Measurements from ENCODE around the gene IGF1.
A peak's percentile ranks its signal among the peaks of the same experiment; 100 is the strongest.

The IGF1 gene

DNA sequence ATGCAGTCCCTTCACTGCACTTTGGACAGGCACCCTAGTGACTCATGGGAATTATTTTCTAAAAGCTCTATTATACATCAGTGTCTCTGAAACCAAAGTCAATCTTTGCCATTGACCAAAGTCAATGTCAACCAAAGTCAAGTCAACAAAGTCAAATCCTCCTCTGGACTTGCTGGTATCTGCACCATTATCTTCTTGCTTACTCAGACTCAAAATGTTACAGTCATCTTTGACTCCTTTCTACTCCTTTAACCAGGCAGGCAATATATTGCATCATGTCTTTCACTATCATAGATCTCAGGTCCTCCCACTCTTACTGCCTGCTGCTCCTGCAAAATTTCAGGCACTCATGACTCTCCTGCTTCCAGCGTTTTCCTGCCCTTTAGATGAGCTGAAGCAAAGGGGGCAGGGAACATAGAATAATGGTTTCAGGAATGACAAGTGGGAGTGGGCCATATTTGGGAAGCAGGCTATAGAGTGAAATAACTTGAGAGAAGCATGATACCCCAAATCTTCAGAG is 39.2 kb downstream of the IGF1 start:
- TF ChIP-seq, protein P1, sequence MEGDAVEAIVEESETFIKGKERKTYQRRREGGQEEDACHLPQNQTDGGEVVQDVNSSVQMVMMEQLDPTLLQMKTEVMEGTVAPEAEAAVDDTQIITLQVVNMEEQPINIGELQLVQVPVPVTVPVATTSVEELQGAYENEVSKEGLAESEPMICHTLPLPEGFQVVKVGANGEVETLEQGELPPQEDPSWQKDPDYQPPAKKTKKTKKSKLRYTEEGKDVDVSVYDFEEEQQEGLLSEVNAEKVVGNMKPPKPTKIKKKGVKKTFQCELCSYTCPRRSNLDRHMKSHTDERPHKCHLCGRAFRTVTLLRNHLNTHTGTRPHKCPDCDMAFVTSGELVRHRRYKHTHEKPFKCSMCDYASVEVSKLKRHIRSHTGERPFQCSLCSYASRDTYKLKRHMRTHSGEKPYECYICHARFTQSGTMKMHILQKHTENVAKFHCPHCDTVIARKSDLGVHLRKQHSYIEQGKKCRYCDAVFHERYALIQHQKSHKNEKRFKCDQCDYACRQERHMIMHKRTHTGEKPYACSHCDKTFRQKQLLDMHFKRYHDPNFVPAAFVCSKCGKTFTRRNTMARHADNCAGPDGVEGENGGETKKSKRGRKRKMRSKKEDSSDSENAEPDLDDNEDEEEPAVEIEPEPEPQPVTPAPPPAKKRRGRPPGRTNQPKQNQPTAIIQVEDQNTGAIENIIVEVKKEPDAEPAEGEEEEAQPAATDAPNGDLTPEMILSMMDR (IDR thresholded peaks at IDR 0.05; ENCODE audit: low read depth, low read length): no peak
- no peak overlapping the region for H3K4me3 ChIP-seq (replicated peaks in 1 of 2; ENCODE audit: low read depth in 2 of 2, low read length in 2 of 2)
- no peak for DNase-seq (ENCODE audit: low read depth in 2 of 2)

DNA sequence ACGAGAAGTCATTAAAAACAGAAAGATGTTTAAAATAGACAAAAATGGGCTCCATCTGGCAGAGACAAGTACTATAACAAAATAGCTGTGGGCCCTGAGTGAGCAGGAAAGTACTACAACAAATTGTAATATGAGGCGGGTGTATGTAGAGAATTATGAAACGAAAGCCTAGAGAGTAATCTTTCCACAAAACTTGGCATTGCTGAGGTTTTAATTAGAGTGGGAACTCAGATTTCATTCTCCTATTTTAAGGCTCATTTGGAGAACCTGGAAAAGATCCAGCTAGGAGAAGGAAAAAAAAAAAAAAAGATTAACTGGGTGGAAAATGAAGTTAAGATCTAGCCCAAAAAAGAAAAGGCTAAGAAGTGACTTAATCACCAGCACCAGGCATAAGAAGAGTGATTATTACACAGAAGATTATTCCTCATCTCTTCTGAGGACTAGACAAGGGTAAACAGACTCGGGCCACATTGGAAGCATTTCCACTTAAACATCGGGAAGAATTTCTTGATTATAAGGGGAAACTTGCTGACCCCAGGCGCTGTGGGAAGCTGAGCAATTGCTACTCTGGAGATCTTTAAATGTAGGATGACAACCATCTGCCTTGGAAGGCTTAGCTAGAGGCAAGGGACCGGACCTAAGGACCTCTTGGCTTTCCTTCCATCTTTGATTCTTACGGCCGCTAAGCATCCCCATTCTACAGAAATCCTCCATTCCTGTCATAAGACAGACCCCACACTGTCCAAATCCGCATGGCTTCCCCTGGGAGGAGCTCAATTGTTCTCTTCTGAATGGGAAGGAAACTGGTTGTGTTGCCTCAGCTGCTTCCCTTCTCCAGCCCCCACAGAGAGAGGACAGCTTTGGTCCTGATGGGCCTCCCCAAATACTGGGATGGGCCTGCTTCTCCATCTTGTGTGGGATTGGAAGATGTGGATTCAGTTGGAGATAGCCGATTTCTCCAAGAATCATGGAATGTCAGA is 40.6 kb downstream of the IGF1 start:
- H3K4me3 ChIP-seq (replicated peaks in 1 of 2; ENCODE audit: low read depth in 2 of 2, low read length in 2 of 2): no peak overlapping the region
- TF ChIP-seq, protein P1 (IDR thresholded peaks at IDR 0.05; ENCODE audit: low read depth, low read length): no peak
- no peak for DNase-seq (ENCODE audit: low read depth in 2 of 2)

DNA sequence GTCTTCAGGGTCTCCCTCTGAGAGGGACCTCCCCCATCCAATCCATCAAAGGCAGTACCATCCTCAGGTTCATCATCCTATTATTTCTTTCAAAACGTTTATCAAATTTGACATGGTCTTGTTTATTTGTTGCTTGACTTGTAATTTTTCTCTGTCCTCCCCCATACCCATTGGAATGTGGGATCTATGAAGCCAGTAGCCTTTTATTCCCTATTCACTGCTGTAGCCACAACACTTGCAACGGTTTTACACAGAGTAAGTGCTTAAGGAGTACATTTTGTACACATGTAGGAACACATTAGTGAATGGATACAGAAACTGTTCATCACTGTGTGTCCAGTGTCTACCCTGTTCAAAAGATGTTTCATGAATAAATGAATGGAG is 41.5 kb downstream of the IGF1 start:
- H3K4me3 ChIP-seq (replicated peaks in 1 of 2; ENCODE audit: low read depth in 2 of 2, low read length in 2 of 2): no peak overlapping the region
- no peak for DNase-seq (ENCODE audit: low read depth in 2 of 2)
- TF ChIP-seq, protein P1 (IDR thresholded peaks at IDR 0.05; ENCODE audit: low read depth, low read length): no peak

DNA sequence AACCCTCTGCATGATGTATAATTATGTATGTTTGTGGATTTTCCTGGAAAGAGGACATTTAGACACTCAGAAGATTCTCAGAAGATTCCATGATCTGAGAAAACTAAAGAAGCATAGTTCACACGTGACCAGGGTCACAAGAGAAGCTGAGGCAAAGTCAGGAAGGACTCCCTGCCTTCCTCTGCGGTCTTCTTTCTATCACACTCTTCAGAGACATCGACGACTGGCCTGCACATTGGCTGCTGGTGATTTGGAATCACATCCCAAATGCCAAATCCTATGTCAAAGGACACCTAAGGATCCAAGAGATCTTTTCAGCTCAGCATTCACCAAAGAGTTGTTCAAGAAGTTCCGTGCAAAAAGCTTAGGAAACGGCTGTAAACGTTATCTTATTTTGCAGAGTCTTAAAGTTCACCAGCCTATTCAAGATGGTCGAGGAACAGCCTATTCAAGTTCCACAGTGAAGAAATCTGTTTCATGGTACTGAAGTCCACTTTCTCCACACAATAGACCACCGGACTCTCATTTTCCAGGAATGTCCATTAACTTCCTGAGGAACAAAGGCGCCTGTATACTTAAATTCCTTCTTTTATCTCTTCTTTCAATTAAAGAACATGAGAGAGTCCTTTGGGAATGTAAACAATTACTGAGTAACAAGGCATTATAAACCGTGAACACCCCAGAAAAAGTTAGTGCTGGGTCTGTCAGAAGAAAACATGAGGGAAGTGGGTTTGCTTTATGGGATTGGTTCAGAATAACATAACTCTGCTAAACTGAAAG is 42.1 kb downstream of the IGF1 start:
- DNase-seq (ENCODE audit: low read depth in 2 of 2): peak in 1 of 2 donors; percentile 6
- TF ChIP-seq, protein P1 (IDR thresholded peaks at IDR 0.05; ENCODE audit: low read depth, low read length): no peak

DNA sequence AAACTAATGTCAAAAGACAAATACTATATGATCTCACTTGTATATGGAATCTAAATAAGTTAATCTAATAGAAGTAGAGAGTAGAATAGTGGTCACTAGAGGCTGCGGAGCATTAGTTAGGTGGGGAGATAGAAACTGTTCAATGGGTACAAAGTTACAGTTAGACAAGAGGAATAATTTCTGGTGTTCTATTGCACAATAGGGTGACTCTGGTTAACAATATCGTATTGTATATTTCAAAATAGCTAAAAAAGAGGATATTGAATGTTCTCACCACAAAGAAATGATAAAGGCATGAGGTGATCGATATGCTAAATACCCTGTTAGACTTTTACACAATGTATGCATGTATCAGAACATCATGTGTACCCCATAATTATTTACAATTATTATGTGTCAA is 42.9 kb downstream of the IGF1 start:
- DNase-seq (ENCODE audit: low read depth in 2 of 2): no peak
- TF ChIP-seq, protein P1 (IDR thresholded peaks at IDR 0.05; ENCODE audit: low read depth, low read length): no peak
- no peak overlapping the region for H3K4me3 ChIP-seq (replicated peaks in 1 of 2; ENCODE audit: low read depth in 2 of 2, low read length in 2 of 2)

More for the DNA sequence above, 42.1 kb downstream of the IGF1 start:
- no peak overlapping the region for H3K4me3 ChIP-seq (replicated peaks in 1 of 2; ENCODE audit: low read depth in 2 of 2, low read length in 2 of 2)

DNA sequence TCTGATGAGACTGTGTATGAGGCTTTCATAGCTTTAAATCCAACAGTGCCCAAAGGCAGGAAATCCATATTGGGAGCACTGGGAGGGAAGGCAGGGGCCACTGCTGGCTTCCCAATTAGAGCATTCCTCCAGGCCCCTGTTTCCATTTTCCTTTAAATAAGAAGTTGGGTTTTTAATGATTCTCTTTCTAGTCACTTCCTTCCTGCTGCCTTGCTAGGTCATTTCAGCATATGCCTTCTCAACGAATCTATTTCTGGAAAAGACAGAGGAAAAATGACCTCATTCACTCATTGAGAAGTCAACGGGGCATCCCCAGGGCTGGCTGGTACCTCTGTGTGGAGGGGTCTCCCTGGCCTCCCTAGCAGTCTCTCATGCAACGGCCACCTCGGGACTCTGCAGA is 43.5 kb downstream of the IGF1 start:
- TF ChIP-seq, protein P1 (IDR thresholded peaks at IDR 0.05; ENCODE audit: low read depth, low read length): no peak

More for the DNA sequence above, 43.5 kb downstream of the IGF1 start:
- no peak overlapping the region for H3K4me3 ChIP-seq (replicated peaks in 1 of 2; ENCODE audit: low read depth in 2 of 2, low read length in 2 of 2)
- DNase-seq (ENCODE audit: low read depth in 2 of 2): no peak

Data from cardiac fibroblast (primary cell).